GM12872 (cell line): ENCODE results near the gene DSCAM.

Source experiments
- TF ChIP-seq, protein P1 (sequence below): IDR thresholded peaks from 3 replicates; pipeline ENCODE4 v1.5.1; 2011; ENCODE audit warnings: low read depth, mild to moderate bottlenecking, low read length, moderate library complexity; ENCODE audit not compliant: insufficient read depth

The DSCAM gene

DNA sequence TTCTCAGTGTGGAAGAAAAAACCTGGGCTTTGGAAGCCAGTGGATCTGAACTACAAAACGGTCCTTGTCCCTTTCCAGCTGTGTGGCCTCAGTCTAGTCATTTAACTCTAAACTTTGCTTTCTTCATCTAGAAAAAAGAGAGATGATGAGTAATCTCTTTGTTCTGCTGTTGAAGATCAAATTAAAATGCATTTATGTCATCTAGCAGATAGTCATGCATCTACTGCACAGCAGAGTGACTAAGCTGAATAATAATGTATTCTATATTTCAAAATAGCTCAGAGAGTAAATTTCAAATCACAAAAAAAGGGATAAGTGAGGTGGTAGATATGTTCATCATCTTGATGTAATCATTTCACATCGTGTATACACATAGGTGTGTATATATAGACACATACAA lies 473.2 kb downstream of the DSCAM start:
- TF ChIP-seq, protein P1, sequence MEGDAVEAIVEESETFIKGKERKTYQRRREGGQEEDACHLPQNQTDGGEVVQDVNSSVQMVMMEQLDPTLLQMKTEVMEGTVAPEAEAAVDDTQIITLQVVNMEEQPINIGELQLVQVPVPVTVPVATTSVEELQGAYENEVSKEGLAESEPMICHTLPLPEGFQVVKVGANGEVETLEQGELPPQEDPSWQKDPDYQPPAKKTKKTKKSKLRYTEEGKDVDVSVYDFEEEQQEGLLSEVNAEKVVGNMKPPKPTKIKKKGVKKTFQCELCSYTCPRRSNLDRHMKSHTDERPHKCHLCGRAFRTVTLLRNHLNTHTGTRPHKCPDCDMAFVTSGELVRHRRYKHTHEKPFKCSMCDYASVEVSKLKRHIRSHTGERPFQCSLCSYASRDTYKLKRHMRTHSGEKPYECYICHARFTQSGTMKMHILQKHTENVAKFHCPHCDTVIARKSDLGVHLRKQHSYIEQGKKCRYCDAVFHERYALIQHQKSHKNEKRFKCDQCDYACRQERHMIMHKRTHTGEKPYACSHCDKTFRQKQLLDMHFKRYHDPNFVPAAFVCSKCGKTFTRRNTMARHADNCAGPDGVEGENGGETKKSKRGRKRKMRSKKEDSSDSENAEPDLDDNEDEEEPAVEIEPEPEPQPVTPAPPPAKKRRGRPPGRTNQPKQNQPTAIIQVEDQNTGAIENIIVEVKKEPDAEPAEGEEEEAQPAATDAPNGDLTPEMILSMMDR, result no peak

DNA sequence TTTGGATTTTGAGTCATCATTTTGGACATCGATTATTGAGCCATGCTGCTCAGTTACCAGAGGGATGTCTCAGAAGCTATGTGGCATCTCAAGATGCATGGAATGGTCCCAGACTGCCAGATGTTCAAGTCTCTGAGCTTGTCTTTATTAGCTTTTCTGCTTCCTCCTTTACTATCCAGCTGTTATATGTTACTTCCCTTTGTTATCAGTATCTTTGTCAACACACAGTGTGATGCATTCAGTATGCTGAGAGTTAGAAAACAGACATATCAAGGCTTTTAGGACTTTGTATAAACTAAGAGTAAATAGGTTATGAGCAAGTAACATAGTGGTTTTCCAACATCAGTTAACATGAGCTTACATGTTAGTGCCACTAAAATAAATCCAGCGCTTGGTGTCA lies 474.5 kb downstream of the DSCAM start:
- TF ChIP-seq, protein P1, result no peak

DNA sequence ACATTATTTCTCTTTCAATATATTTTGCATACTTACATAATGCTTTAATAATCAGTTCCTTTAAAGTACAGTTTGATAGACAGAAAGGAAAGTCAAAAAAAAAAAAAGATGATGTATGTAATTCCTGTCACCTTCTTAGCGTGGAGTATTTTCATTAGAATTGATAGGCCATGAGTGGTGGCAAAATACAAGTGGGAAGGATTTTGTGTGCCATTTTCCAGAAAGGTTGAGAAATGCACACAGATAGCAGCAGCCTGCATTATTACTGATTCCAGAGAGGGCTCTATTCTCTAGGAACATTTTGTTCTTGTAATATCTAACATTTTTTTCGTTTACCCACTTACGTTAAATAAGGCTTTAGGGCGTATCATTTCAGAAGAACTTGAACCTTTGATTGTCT lies 475.6 kb downstream of the DSCAM start:
- TF ChIP-seq, protein P1, result no peak

DNA sequence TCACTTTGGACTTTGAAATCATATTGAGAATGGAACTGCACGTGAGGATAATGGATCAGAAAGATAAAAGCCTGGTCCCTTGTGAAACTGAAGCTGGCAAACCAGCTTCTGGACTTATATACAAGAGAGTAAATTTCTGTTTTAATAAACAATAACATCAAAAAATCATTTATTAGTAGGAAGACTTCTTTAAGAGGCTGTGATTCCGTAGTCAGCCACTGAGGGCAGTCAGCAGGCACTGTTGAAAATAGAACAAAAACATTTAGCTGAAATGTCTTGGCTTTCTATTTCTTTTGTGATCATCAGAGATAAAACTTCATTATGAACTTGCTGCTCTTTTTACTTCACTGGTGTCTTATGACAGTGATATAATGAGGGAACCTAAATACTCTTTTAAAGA lies 490.3 kb downstream of the DSCAM start:
- TF ChIP-seq, protein P1, result no peak

DNA sequence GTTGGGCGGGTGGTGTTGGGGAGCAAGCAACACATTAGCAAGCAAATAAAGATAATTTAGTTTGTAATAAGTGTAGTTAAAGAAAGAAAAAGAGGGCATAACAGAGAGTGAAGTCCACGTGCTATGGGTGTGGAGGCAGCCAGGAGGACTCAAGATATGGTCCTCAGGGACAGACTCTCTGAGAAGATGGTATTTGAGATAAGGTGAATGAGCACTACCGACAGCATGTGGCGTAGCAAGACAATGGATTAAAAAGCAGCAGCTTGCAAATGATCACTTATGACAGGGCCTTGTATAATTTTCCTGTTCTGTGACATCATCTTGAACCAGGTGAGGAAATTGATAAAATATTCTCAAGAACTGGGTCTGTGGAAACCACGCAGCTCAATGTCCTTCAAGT lies 491.9 kb downstream of the DSCAM start:
- TF ChIP-seq, protein P1, result no peak

DNA sequence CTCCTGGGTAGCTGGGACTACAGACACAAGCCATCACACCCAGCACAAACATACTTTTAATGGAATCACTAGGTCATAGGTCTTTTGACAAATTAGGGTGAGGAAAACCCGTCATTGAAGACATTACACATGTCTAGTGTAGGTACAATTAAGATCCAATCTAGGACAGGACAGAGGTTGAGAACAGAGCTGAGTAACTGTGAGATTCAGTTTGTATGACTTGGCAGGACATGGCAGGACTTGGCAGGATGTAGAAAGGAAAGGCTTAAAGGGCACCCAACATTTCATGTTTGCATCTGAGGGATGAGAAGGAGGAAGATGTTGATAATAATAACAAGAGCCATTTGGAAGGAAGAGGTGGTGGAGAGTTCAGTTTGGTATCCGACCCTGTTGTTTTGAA lies 496.0 kb downstream of the DSCAM start:
- TF ChIP-seq, protein P1, result no peak

DNA sequence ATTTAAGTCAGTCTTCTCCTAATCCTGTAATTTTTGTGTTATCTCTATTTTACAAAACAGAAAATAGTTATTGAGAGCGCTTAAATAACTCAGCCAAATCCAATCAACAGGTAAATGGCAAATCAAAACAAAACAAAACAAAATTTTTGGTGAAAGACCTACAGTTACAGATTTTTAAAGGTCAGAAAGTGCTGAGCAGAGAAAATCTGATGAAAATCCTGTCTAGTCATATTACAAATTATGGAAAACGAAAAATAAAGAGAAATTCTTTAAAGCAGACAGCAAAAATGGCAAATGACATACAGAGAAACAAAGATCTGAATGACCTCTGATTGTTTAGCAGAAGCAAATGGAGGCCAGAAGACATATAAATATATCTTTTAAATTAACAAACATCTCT lies 497.4 kb downstream of the DSCAM start:
- TF ChIP-seq, protein P1, result no peak
